H1 (cell line): ENCODE measurements around the gene ANKRD12. TPM values are rescaled to one million over a fixed set of nuclear protein-coding genes. Genes with fewer than 3 reads are reported as not detected.

Experiments
- CTCF ChIA-PET: fragments of 300-600 bp; sonication (Branson Sonifier 250); formaldehyde crosslinking; loops from one replicate; lab custom pipeline; 2021; ENCODE audit not compliant: partially characterized antibody; lab: Charles Lee
- POLR2A ChIA-PET: fragments of 300-600 bp; sonication (Branson Sonifier 250); formaldehyde crosslinking; loops from one replicate; lab custom pipeline; 2021; ENCODE audit warnings: inconsistent platforms; ENCODE audit not compliant: partially characterized antibody; lab: Charles Lee
- DNase-seq, 2 experiments: peaks; one replicate each; pipeline versions ENCODE4 v3.0.0 to v3.0.0-alpha.2; 2010 to 2022; ENCODE audit warnings: low spot score in 2 of 2, low read depth in 1 of 2, mixed read lengths in 1 of 2
- FAIRE-seq: peaks from 2 replicates; lab custom pipeline; 2011; peaks lifted over from hg19 to GRCh38; lab: Jason Lieb, UNC
- H2AFZ ChIP-seq: 2 replicates; pipeline ENCODE4 v1.8.1; 2012; ENCODE audit warnings: low read length, inconsistent platforms
- H2AK5ac ChIP-seq: 2 replicates; pipeline ENCODE4 v1.6.1; 2013; ENCODE audit warnings: low read depth, low read length
- H2BK120ac ChIP-seq: replicated peaks from 2 replicates; pipeline ENCODE3; 2013; ENCODE audit warnings: low read depth, low read length, inconsistent platforms
- H2BK12ac ChIP-seq: 2 replicates; pipeline ENCODE4 v1.6.1; 2013; ENCODE audit warnings: low read depth, low read length
- H2BK15ac ChIP-seq: 2 replicates; pipeline ENCODE4 v1.6.1; 2013; ENCODE audit warnings: low read length
- H2BK20ac ChIP-seq: 2 replicates; pipeline ENCODE4 v1.6.1; 2013; ENCODE audit warnings: low read length
- H2BK5ac ChIP-seq: 2 replicates; pipeline ENCODE4 v1.6.1; 2013; ENCODE audit warnings: low read depth, low read length
- H3K14ac ChIP-seq: 2 replicates; pipeline ENCODE4 v1.6.1; 2013; ENCODE audit warnings: inconsistent platforms; ENCODE audit not compliant: insufficient read length
- H3K18ac ChIP-seq: 2 replicates; pipeline ENCODE4 v1.6.1; 2013; ENCODE audit warnings: low read length; ENCODE audit errors: extremely low read depth
- H3K23ac ChIP-seq: 2 replicates; pipeline ENCODE4 v1.6.1; 2013; ENCODE audit warnings: inconsistent platforms; ENCODE audit not compliant: insufficient read length
- H3K23me2 ChIP-seq: 2 replicates; pipeline ENCODE4 v1.6.1; 2013; ENCODE audit warnings: low read depth, low read length
- H3K27ac ChIP-seq: 2 replicates; pipeline ENCODE4 v1.6.1; 2011; ENCODE audit warnings: low read depth, low read length, inconsistent platforms
- H3K27me3 ChIP-seq, 4 experiments: replicated peaks in 1 of 4; 1 replicate in 1 of 4; 2 replicates in 3 of 4; pipeline versions ENCODE4 v1.6.1 to v1.8.1; 2011 to 2013; ENCODE audit warnings: low read length in 3 of 4, mild to moderate bottlenecking in 3 of 4, inconsistent platforms in 2 of 4, mixed read lengths in 2 of 4, moderate library complexity in 1 of 4; ENCODE audit not compliant: control insufficient read depth in 3 of 4, insufficient read depth in 3 of 4; ENCODE audit errors: extremely low read depth in 1 of 4
- H3K36me3 ChIP-seq, 4 experiments: 2 replicates each; pipeline versions ENCODE4 v1.6.1 to v1.8.1; 2011 to 2013; ENCODE audit warnings: mild to moderate bottlenecking in 4 of 4, low read length in 3 of 4, moderate library complexity in 2 of 4, control low read depth in 1 of 4, inconsistent platforms in 1 of 4; ENCODE audit not compliant: insufficient read depth in 4 of 4, control insufficient read depth in 2 of 4
- H3K4ac ChIP-seq: replicated peaks from 2 replicates; pipeline ENCODE3; 2013; ENCODE audit warnings: low read length, low read depth, mixed read lengths, inconsistent platforms; ENCODE audit not compliant: insufficient read length
- H3K4me1 ChIP-seq, 4 experiments: replicated peaks in 1 of 4; 1 replicate in 1 of 4; 2 replicates in 3 of 4; pipeline versions ENCODE4 v1.6.1 to v1.8.1; 2011 to 2013; ENCODE audit warnings: low read length in 3 of 4, inconsistent platforms in 2 of 4, mixed read lengths in 1 of 4; ENCODE audit not compliant: insufficient read depth in 4 of 4, control insufficient read depth in 3 of 4
- H3K4me2 ChIP-seq, 2 experiments: 2 replicates each; pipeline versions ENCODE4 v1.6.1 to v1.8.1; 2011 to 2013; ENCODE audit warnings: low read depth in 2 of 2, low read length in 2 of 2, control low read depth in 1 of 2, inconsistent platforms in 1 of 2, mild to moderate bottlenecking in 1 of 2; ENCODE audit not compliant: insufficient read depth in 1 of 2
- H3K4me3 ChIP-seq, 4 experiments: fragments of 200-600, 300-600 bp in 1 of 4; sonication (generic), shearing (Covaris generic), sonication (Bioruptor Twin) in 1 of 4; 2 replicates each; pipeline versions ENCODE4 v1.5.1 to v1.8.1; 2011 to 2016; ENCODE audit warnings: low read length in 4 of 4, low read depth in 3 of 4, control low read depth in 2 of 4, inconsistent platforms in 2 of 4, mild to moderate bottlenecking in 2 of 4, mixed read lengths in 1 of 4, moderate library complexity in 1 of 4; ENCODE audit not compliant: insufficient read depth in 2 of 4; ENCODE audit errors: extremely low read depth in 1 of 4
- H3K56ac ChIP-seq: replicated peaks from 2 replicates; pipeline ENCODE3; 2013; ENCODE audit warnings: low read depth, mild to moderate bottlenecking, mixed read lengths, low read length, inconsistent platforms; ENCODE audit not compliant: insufficient read length
- H3K79me1 ChIP-seq: 2 replicates; pipeline ENCODE4 v1.6.1; 2013; ENCODE audit warnings: low read depth, low read length, control low read depth
- H3K79me2 ChIP-seq, 2 experiments: 2 replicates each; pipeline versions ENCODE4 v1.6.1 to v1.8.1; 2012 to 2013; ENCODE audit warnings: low read length in 2 of 2, mild to moderate bottlenecking in 2 of 2, inconsistent platforms in 1 of 2; ENCODE audit not compliant: insufficient read depth in 2 of 2, control insufficient read depth in 1 of 2
- H3K9ac ChIP-seq, 4 experiments: replicated peaks in 1 of 4; 1 replicate in 1 of 4; 2 replicates in 3 of 4; pipeline versions ENCODE4 v1.6.1 to v1.8.1; 2011 to 2013; ENCODE audit warnings: low read depth in 3 of 4, low read length in 3 of 4, control low read depth in 2 of 4, mild to moderate bottlenecking in 2 of 4, moderate library complexity in 2 of 4, inconsistent platforms in 1 of 4; ENCODE audit errors: extremely low read depth in 1 of 4
- H3K9me3 ChIP-seq, 2 experiments: 2 replicates each; pipeline versions ENCODE4 v1.6.1 to v1.8.1; 2012 to 2013; ENCODE audit warnings: mild to moderate bottlenecking in 2 of 2, moderate library complexity in 2 of 2, control low read depth in 1 of 2, inconsistent platforms in 1 of 2, low read depth in 1 of 2, low read length in 1 of 2, mixed read lengths in 1 of 2; ENCODE audit not compliant: insufficient read depth in 2 of 2
- H4K20me1 ChIP-seq, 2 experiments: replicated peaks in 1 of 2; 2 replicates each; pipeline versions ENCODE3 to v1.8.1; 2011 to 2013; ENCODE audit warnings: inconsistent platforms in 2 of 2, low read length in 2 of 2, mild to moderate bottlenecking in 1 of 2; ENCODE audit not compliant: insufficient read depth in 2 of 2, control insufficient read depth in 1 of 2
- H4K5ac ChIP-seq: 2 replicates; pipeline ENCODE4 v1.6.1; 2013; ENCODE audit warnings: low read length, low read depth, mixed read lengths, inconsistent platforms; ENCODE audit not compliant: insufficient read length
- H4K8ac ChIP-seq: 2 replicates; pipeline ENCODE4 v1.8.0; 2013; ENCODE audit warnings: mild to moderate bottlenecking, moderate library complexity, low read length, inconsistent platforms; ENCODE audit not compliant: insufficient read depth; ENCODE audit errors: extremely low read depth
- H4K91ac ChIP-seq: replicated peaks from 2 replicates; pipeline ENCODE3; 2013; ENCODE audit warnings: low read length, mixed read lengths, inconsistent platforms; ENCODE audit not compliant: insufficient read length
- CBX8 ChIP-seq: fragments of 300-800, 300-1000 bp; sonication (generic); IDR thresholded peaks from 2 replicates; pipeline ENCODE4 v1.7.1; 2016; ENCODE audit warnings: low read depth, low read length, borderline replicate concordance
- CREB1 ChIP-seq: IDR thresholded peaks from 2 replicates; pipeline ENCODE4 v1.6.1; 2012; ENCODE audit warnings: inconsistent platforms
- GABPA ChIP-seq: IDR thresholded peaks from 2 replicates; pipeline ENCODE4 v1.6.1; 2011; ENCODE audit warnings: mild to moderate bottlenecking, low read length, moderate library complexity, borderline replicate concordance; ENCODE audit not compliant: insufficient read depth
- HDAC2 ChIP-seq, 2 experiments: fragments of 300-600 bp in 1 of 2; sonication (generic) in 1 of 2; IDR thresholded peaks; 2 replicates each; pipeline ENCODE4 v1.6.1; 2011 to 2012; ENCODE audit warnings: low read depth in 2 of 2, low read length in 2 of 2, mild to moderate bottlenecking in 2 of 2, moderate library complexity in 2 of 2, borderline replicate concordance in 1 of 2, inconsistent platforms in 1 of 2
- SIN3A ChIP-seq, 2 experiments: IDR thresholded peaks in 1 of 2; conservative IDR thresholded peaks in 1 of 2; 2 replicates each; pipeline ENCODE4 v1.6.1; 2011 to 2012; ENCODE audit warnings: low read length in 2 of 2, improper control_type of control experiment in 1 of 2, low read depth in 1 of 2, mild to moderate bottlenecking in 1 of 2
- SIRT6 ChIP-seq: IDR thresholded peaks from one replicate; pipeline ENCODE4 v1.7.1; 2012; ENCODE audit warnings: low read length, inconsistent platforms
- TAF7 ChIP-seq: optimal IDR thresholded peaks from 2 replicates; pipeline ENCODE3; 2011; ENCODE audit warnings: low read depth, mild to moderate bottlenecking, inconsistent platforms, low read length, moderate library complexity, borderline replicate concordance
- YY1 ChIP-seq: IDR thresholded peaks from 2 replicates; pipeline ENCODE4 v1.6.1; 2011; ENCODE audit warnings: low read depth, mild to moderate bottlenecking, low read length
- WGBS, 2 experiments: shearing (Covaris generic) in 1 of 2; methylation state at CpG; one replicate each; pipeline versions ENCODE4 v1.1.6 to v1.1.7; 2013 to 2015; ENCODE audit warnings: low lambda C conversion rate in 2 of 2, mixed read lengths in 2 of 2, inconsistent platforms in 1 of 2, low coverage in 1 of 2, missing lambda C conversion rate in 1 of 2; ENCODE audit not compliant: insufficient replicate concordance in 2 of 2, insufficient coverage in 1 of 2, insufficient read length in 1 of 2; ENCODE audit errors: extremely low coverage in 1 of 2, missing lambda C conversion rate in 1 of 2; 5-methylcytosine and 5-hydroxymethylcytosine counted together
- polyA plus RNA-seq, 7 experiments: library from polyadenylated mRNA; depleted of rRNA in 3 of 7; stranded (reverse) in 5 of 7; unstranded in 2 of 7; fragments of >200 nt in 5 of 7; fragments of 200-250 nt in 2 of 7; gene quantifications; 1 replicate in 5 of 7; 2 replicates in 1 of 7; 4 replicates in 1 of 7; pipeline versions ENCODE4 v1.2.1 to v1.2.3, GENCODE V29; 2011 to 2013; ENCODE audit warnings: missing spikeins in 2 of 7, mixed read lengths in 2 of 7
- total RNA-seq: library from RNA; stranded (reverse); fragmentation: NEBNext Ultra II Directional; extraction: Animal tissue kit (Norgen Biotek cat#: 25700); gene quantifications from 2 replicates; pipeline ENCODE4 v1.2.1, GENCODE V29; 2021
- TF ChIP-seq, protein P1 (sequence below), 3 experiments: IDR thresholded peaks; 1 replicate in 2 of 3; 2 replicates in 1 of 3; pipeline versions ENCODE4 v1.5.1 to v1.6.1; 2011; ENCODE audit warnings: low read length in 3 of 3, mild to moderate bottlenecking in 3 of 3, inconsistent platforms in 2 of 3, low read depth in 1 of 3, moderate library complexity in 1 of 3; ENCODE audit not compliant: insufficient read depth in 1 of 3; ENCODE audit errors: control extremely low read depth in 1 of 3

ANKRD12 gene
- total and polyA plus RNA-seq, 2 of the 8 experiments (the other 6 are each of a cell fraction or from before 2014, with no cell fraction given): 2.6 to 37.9 TPM

- H2AFZ ChIP-seq: no peak overlapping the region
- no peak overlapping the region for H2BK20ac ChIP-seq
- H3K56ac ChIP-seq: no peak overlapping the region
- TF ChIP-seq, protein P1, sequence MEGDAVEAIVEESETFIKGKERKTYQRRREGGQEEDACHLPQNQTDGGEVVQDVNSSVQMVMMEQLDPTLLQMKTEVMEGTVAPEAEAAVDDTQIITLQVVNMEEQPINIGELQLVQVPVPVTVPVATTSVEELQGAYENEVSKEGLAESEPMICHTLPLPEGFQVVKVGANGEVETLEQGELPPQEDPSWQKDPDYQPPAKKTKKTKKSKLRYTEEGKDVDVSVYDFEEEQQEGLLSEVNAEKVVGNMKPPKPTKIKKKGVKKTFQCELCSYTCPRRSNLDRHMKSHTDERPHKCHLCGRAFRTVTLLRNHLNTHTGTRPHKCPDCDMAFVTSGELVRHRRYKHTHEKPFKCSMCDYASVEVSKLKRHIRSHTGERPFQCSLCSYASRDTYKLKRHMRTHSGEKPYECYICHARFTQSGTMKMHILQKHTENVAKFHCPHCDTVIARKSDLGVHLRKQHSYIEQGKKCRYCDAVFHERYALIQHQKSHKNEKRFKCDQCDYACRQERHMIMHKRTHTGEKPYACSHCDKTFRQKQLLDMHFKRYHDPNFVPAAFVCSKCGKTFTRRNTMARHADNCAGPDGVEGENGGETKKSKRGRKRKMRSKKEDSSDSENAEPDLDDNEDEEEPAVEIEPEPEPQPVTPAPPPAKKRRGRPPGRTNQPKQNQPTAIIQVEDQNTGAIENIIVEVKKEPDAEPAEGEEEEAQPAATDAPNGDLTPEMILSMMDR (IDR thresholded peaks at IDR 0.05; ENCODE audit: control extremely low read depth in 1 of 3, insufficient read depth in 1 of 3, low read depth in 1 of 3, low read length in 3 of 3): no peak
- TF ChIP-seq TAF7 (no peak), CREB1 (no peak), GABPA (no peak), CBX8 (no peak), HDAC2 (IDR thresholded peaks at IDR 0.05; ENCODE audit: borderline replicate concordance in 1 of 2, low read depth in 2 of 2, low read length in 2 of 2) (no peak), YY1 (no peak), SIN3A (conservative IDR thresholded peaks at IDR 0.05 in 1 of 2, IDR thresholded peaks at IDR 0.05 in 1 of 2; ENCODE audit: low read depth in 1 of 2, low read length in 2 of 2) (no peak), SIRT6 (no peak)
- no peaks in the 10 kb centered on the region for H3K27me3 ChIP-seq
- WGBS, 2 experiments: 89% methylated on average over 5 of the region's 5 CpGs; no CpG with 5 or more reads in 1 of the 2 experiments
- H2AK5ac ChIP-seq: no peak overlapping the region
- H3K4me2 ChIP-seq: no peak overlapping the region
- H3K36me3 ChIP-seq: no peaks in the 10 kb centered on the region
- H3K23ac ChIP-seq: no peak overlapping the region
- H2BK120ac ChIP-seq: no peak overlapping the region
- H2BK12ac ChIP-seq: no peak overlapping the region
- H3K4me1 ChIP-seq: no peaks in the 10 kb centered on the region
- no peak overlapping the region for H2BK15ac ChIP-seq
- no peak overlapping the region for H4K8ac ChIP-seq
- H3K4ac ChIP-seq: no peak overlapping the region
- DNase-seq (no peak), FAIRE-seq (no peak)
- no peak overlapping the region for H4K5ac ChIP-seq
- H3K9ac ChIP-seq: no peak overlapping the region
- no peak overlapping the region for H4K91ac ChIP-seq
- no peaks in the 10 kb centered on the region for H3K23me2 ChIP-seq
- H3K14ac ChIP-seq: no peak overlapping the region
- H3K18ac ChIP-seq: no peak overlapping the region
- H2BK5ac ChIP-seq: no peak overlapping the region
- H3K9me3 ChIP-seq: no peaks in the 10 kb centered on the region
- no peaks in the 10 kb centered on the region for H3K79me2 ChIP-seq
- H3K4me3 ChIP-seq: no peak overlapping the region
- CTCF ChIA-PET: no interaction called here
- no peaks in the 10 kb centered on the region for H3K79me1 ChIP-seq
- H3K27ac ChIP-seq: no peak overlapping the region
- no peaks in the 10 kb centered on the region for H4K20me1 ChIP-seq
- POLR2A ChIA-PET: no interaction called here
Observed at GRCh38 chr18:9088252-9088651, 48.3 kb upstream of the ANKRD12 start.
